HG02763 (cell line): ENCODE measurements around the gene ZNF256.

Experiments
- ATAC-seq: cut with Tn5 transposase; IDR thresholded peaks from one replicate; pipeline ENCODE4 v1.9.1; 2021; ENCODE audit warnings: mild to moderate bottlenecking, moderate library complexity; ENCODE audit not compliant: unreplicated experiment

Gene ZNF256

DNA sequence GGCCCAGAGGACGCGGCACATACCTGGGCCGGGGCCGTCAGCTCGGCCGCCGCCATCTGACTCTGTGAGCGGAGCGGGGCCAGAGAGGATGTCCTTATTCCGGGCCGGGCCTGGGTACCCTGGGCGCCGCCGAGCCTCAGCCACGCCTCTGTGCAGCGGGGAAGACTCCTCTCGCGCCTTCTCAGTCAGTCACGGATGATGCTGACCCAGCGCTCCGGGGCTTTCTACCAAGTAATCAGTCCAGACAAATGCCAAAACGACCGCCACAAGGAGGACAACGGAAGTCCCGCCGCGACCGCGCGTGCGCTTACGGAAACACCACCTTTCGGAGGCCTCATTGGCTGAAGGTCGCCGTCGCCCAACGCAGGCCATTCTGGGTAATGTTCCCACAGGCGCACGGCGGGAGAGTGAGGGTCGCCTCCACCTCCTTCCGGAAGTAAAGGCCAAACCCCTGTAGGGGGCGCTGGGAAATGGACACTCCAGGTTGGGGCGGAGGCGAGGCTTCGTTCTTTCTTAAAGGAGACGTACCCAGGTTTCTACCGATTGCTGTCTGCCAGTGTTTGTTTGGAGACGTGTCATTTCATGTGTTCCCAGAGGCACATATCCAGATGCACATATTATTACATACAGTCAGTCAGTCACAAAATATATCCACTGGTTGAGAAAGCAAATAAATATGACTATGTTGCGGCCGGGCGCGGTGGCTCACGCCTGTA is at the start of gene ZNF256:
ZNF256 (minus strand) TSS at position 288 of the 716 bp plus-strand sequence; CDS start at position 56, 232 bp downstream.
- peak; percentile 79 for ATAC-seq

- ATAC-seq, result no peak
Measured at GRCh38 chr19:57992841-57993240, 45.3 kb upstream of the ZNF256 start.

DNA sequence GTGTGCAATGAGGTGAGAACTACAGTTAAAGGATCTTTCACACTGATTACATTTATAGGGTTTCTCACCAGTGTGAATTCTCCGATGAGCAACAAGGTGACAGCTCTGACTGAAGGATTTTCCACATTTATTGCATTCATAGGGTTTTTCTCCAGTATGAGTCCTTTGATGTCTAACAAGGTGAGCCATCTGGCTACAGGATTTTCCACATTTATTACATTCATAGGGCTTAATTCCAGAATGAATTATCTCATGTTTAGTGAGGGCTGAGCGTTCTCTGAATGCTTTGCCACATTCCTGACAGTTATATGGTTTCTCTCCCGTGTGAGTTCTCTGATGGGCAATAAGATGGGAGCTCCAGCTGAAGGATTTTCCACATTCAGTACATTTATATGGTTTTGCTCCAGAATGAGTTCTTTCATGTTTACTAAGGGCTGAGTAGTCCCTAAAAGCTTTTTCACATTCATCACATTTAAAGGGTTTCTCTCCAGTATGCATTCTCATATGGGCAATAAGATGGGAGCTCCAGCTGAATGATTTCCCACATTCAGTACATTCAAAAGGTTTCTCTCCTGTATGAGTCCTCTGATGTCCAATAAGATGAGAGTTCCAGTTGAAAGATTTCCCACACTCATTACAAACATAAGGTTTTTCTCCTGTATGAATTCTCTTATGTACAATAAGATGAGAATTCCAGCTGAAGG is 31.2 kb upstream of the ZNF256 start:
- no peak for ATAC-seq

GRCh38 chr19:57974434-57974833 is 26.9 kb upstream of the ZNF256 start, which contains the start of gene C19orf18:
C19orf18 (minus strand) TSS chr19:57974534; CDS start chr19:57974432, 102 bp downstream.
- no peak for ATAC-seq

GRCh38 chr19:57964761-57965160 is 17.3 kb upstream of the ZNF256 start:
- ATAC-seq, result no peak

DNA sequence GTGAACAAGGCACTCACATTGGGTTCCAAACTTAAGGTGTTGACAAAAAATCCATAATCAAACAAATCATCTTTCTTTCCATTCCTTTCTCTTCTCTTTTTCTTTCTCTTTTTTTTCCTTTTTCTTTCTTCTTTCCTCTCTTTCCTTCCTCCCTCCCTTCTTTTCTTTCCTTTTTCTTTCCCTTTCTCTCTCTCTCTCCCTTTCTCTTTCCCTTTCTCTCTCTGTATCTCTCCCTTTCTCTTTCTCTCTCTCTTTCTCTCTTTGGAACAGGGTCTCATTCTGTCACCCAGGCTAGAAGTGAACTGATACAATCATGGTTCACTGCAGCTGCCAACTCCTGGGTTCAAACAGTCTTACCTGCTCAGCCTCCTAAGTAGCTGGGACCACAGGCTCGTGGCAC is 14.3 kb upstream of the ZNF256 start:
- no peak for ATAC-seq

DNA sequence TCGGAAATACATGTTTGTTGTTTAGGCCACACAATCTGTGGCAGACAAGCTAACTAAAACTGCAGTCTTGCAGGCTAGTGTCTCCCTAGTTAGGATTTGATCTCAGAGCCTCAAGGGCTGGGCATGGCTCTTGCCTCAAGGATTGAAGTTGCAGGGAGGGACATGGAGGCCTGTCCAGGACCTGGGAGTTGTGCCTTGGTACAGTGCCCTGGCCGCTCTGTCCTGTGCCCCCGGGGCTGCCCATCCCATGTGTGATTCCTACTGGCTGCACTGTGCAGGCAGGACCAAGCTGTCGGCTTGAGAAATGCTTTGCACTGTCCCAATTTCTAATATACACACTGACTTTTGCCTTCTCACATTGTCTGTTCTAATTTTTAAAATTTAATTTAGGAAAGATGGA is 7.5 kb upstream of the ZNF256 start:
- ATAC-seq, result no peak

GRCh38 chr19:57949702-57950101 is 2.2 kb upstream of the ZNF256 start:
- ATAC-seq, result no peak

DNA sequence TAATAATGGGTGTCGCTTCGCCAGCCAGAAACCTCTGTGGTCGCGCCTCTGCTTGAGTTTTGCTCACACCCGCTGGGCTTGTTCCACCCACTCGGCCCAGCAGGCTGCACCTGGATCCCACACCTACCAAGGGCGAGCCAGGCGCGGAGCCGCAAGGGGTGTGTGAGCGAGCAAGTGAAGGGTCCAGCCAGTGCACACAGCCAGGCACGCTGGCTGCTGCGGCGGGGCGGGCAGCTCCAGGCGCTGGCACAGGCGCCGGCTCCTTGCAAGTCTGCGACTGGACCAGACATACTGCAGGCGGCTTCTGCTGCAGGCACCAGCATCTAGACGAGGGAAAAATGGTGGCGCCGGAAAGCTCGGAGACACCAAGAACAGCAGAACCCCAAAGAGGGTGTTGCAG is 1.8 kb upstream of the ZNF256 start:
- ATAC-seq, result no peak

DNA sequence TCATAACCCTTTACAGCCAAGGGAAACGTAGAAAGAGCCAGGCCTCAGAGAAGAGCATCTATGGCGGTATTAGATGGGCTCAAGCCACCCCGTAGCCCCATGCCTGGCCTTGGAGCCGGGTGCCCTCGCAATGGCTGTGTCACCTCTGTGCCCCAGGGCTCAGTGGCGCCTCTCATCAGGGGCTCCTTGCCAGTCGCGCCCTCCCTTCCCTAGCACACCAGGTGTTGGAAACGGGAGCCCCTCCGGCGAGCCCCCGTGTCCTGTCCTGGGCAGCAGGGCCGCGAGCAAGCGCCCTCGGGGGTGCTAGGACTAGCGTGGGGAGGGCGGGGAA is 453 bp downstream of the ZNF256 start:
- peak; percentile 31 for ATAC-seq

DNA sequence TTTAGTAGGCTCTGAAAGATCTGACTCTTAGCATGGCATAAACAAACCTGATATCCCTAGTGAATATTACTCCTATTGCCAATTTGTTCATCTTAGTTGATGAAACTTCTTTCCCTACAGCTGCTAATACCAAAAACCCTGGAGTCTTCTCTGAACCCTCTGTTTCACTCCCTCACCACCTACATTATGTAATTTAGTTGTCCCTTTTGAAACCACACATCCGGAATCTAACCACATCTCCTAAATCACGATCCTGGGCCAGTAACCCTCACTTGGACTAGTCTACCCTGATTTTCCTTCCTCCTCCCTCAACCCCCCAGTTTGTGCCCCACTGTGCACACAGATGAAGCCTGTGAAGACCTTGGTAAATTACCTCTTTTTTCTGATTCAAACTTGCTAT is 1.2 kb downstream of the ZNF256 start:
- no peak for ATAC-seq

GRCh38 chr19:57941593-57941992 is 5.9 kb downstream of the ZNF256 start:
- no peak for ATAC-seq

DNA sequence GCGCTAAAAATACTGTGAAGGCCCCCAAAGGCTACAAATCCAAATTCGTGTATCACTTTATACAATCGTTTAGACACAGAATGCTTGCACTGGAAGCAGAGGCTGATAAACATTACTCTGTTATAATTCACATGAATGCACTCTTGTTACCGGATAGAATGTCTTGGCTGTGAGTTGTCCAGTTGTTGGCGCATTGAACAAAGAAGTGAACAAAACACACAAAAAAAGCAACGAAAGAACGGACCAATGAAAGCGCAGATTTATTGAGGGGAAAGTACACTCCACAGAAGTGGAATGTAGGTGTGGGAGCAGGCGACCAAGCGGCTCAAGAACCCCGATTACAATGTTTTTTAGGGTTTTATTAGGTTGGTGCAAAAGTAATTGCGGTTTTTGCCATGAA is 11.8 kb downstream of the ZNF256 start:
- ATAC-seq, result no peak

GRCh38 chr19:57934820-57935665 is 12.5 kb downstream of the ZNF256 start, which contains the start of gene ZNF418:
ZNF418 (minus strand) TSS chr19:57935402; CDS start chr19:57933822, 1,580 bp downstream.
- no peak for ATAC-seq

- ATAC-seq, result no peak
Measured at GRCh38 chr19:57927587-57927986, 19.9 kb downstream of the ZNF256 start.

- ATAC-seq, result peak; percentile 97
Measured at GRCh38 chr19:57916168-57916995, 31.1 kb downstream of the ZNF256 start, which contains the start of gene ZNF417. ZNF417 (minus strand) TSS chr19:57916592; CDS start chr19:57916411, 181 bp downstream.

GRCh38 chr19:57914531-57914930 is 33.0 kb downstream of the ZNF256 start:
- ATAC-seq, result no peak

GRCh38 chr19:57907394-57907793 is 40.1 kb downstream of the ZNF256 start:
- no peak for ATAC-seq

GRCh38 chr19:57905258-57905657 is 42.2 kb downstream of the ZNF256 start:
- ATAC-seq, result no peak

- no peak for ATAC-seq
Measured at GRCh38 chr19:57903618-57904184, 43.8 kb downstream of the ZNF256 start.
